PFSK-1 (cell line): ENCODE results near the gene PHYHD1.

ENCODE experiments used
- FOXP2 ChIP-seq: optimal IDR thresholded peaks from 2 replicates; pipeline ENCODE3; 2011; ENCODE audit warnings: borderline replicate concordance, control low read depth, inconsistent platforms; ENCODE audit not compliant: insufficient read depth; ENCODE audit errors: extremely low read length, extremely low read depth
- POLR2AphosphoS5 ChIP-seq: IDR thresholded peaks from 2 replicates; pipeline ENCODE4 v1.6.1; 2012; ENCODE audit warnings: low read depth, mild to moderate bottlenecking, control low read depth, low read length, moderate library complexity
- REST ChIP-seq, 2 experiments: IDR thresholded peaks; 2 replicates each; pipeline versions ENCODE4 v1.6.1 to v1.8.0; 2011 to 2012; ENCODE audit warnings: low read depth in 2 of 2, low read length in 2 of 2, control low read depth in 1 of 2, inconsistent platforms in 1 of 2, mild to moderate bottlenecking in 1 of 2, moderate library complexity in 1 of 2; ENCODE audit not compliant: insufficient read depth in 1 of 2
- SIN3A ChIP-seq: IDR thresholded peaks from 2 replicates; pipeline ENCODE4 v1.6.1; 2012; ENCODE audit warnings: mild to moderate bottlenecking, low read length, moderate library complexity, borderline replicate concordance; ENCODE audit not compliant: insufficient read depth
- TAF1 ChIP-seq: IDR thresholded peaks from 2 replicates; pipeline ENCODE4 v1.6.1; 2012; ENCODE audit warnings: low read length, control low read depth, borderline replicate concordance; ENCODE audit not compliant: insufficient read depth

Gene PHYHD1

GRCh38 chr9:128894764-128895163 lies 26.0 kb upstream of the PHYHD1 start:
- TF ChIP-seq TAF1 (no peak), REST (IDR thresholded peaks at IDR 0.05; ENCODE audit: insufficient read depth in 1 of 2, low read depth in 2 of 2, low read length in 2 of 2) (no peak), FOXP2 (no peak), POLR2AphosphoS5 (no peak), SIN3A (no peak)

- TF ChIP-seq SIN3A (no peak), FOXP2 (no peak), TAF1 (no peak), POLR2AphosphoS5 (no peak), REST (IDR thresholded peaks at IDR 0.05; ENCODE audit: insufficient read depth in 1 of 2, low read depth in 2 of 2, low read length in 2 of 2) (no peak)
These were observed 25.2 kb upstream of the PHYHD1 start for GRCh38 chr9:128895556-128895955.

GRCh38 chr9:128898382-128898781 lies 22.4 kb upstream of the PHYHD1 start:
- TF ChIP-seq POLR2AphosphoS5 (no peak), SIN3A (no peak), FOXP2 (no peak)

- no peak for TF ChIP-seq POLR2AphosphoS5
These were observed 21.8 kb upstream of the PHYHD1 start for GRCh38 chr9:128898845-128899565.

- TF ChIP-seq FOXP2 (no peak), REST (IDR thresholded peaks at IDR 0.05; ENCODE audit: insufficient read depth in 1 of 2, low read depth in 2 of 2, low read length in 2 of 2) (no peak), TAF1 (no peak), SIN3A (no peak), POLR2AphosphoS5 (no peak)
These were observed 21.0 kb upstream of the PHYHD1 start for GRCh38 chr9:128899566-128900322.

- no peak for TF ChIP-seq SIN3A
These were observed 19.4 kb upstream of the PHYHD1 start for GRCh38 chr9:128901379-128901778.
